ENCODE measurements around the gene ZSCAN25.
A peak's percentile ranks its signal among the peaks of the same experiment; 100 is the strongest.
"Not testable (repeated sequence)": the region's sequence is repeated elsewhere in the genome, so short reads cannot be mapped to it uniquely, and the experiment has no call there.

The ZSCAN25 gene

DNA sequence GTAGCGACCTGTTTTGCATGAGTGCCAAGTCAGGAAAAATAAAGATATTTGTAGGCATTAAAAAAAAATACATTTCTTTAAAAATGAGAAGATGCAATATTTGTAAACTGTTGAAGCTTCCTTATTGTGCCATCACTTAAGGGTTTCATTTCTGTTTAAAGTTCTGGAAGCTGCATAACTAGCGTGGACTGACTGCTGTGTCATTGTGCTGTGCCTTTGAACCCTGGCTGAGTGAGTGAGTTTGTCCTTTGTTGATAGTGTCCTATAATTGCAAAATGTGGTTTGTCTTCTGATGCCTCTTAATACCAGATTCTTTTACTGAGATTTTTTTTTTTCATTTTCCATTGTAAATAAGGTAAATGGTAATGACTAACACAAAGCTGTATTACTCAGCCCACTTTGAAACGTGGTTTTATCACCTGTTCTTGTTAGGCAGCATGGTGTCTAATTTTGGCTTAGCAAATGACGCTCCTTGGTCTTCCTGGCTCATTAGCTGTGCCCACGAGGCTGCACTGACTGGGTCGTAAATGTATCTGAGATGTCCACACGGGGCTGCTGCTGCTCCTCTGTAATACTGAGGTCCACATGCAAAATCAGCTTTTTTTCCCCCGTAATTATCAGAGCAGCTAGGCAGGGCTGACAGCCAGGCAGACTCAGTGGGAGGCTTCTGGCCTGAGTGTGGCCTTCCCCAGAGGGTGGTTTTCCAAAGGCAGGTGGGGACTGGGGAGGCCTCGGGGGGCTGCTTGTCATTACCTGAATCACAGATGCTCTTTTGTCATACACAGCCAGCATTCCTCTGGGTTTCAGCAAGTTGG is 14.8 kb downstream of the ZSCAN25 start:
- peak; percentile 18 for DNase-seq (ENCODE audit: low read depth)
- TF ChIP-seq, protein P1, sequence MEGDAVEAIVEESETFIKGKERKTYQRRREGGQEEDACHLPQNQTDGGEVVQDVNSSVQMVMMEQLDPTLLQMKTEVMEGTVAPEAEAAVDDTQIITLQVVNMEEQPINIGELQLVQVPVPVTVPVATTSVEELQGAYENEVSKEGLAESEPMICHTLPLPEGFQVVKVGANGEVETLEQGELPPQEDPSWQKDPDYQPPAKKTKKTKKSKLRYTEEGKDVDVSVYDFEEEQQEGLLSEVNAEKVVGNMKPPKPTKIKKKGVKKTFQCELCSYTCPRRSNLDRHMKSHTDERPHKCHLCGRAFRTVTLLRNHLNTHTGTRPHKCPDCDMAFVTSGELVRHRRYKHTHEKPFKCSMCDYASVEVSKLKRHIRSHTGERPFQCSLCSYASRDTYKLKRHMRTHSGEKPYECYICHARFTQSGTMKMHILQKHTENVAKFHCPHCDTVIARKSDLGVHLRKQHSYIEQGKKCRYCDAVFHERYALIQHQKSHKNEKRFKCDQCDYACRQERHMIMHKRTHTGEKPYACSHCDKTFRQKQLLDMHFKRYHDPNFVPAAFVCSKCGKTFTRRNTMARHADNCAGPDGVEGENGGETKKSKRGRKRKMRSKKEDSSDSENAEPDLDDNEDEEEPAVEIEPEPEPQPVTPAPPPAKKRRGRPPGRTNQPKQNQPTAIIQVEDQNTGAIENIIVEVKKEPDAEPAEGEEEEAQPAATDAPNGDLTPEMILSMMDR (IDR thresholded peaks at IDR 0.05; ENCODE audit: control insufficient read depth, extremely low read depth, insufficient read depth), result peak; percentile 82
- H3K4me3 ChIP-seq (ENCODE audit: low read depth, low read length), result no peak overlapping the region

GRCh38 chr7:99637414-99637813 is 20.7 kb downstream of the ZSCAN25 start:
- not testable (repeated sequence) for DNase-seq (ENCODE audit: low read depth)

GRCh38 chr7:99638731-99639130 is 22.0 kb downstream of the ZSCAN25 start:
- TF ChIP-seq, protein P1 (IDR thresholded peaks at IDR 0.05; ENCODE audit: control insufficient read depth, extremely low read depth, insufficient read depth), result no peak
- H3K4me3 ChIP-seq (ENCODE audit: low read depth, low read length), result no peak overlapping the region
- DNase-seq (ENCODE audit: low read depth), result no peak

More at GRCh38 chr7:99637414-99637813, 20.7 kb downstream of the ZSCAN25 start:
- not testable (repeated sequence) for H3K4me3 ChIP-seq (ENCODE audit: low read depth, low read length)

- TF ChIP-seq, protein P1 (IDR thresholded peaks at IDR 0.05; ENCODE audit: control insufficient read depth, extremely low read depth, insufficient read depth), result no peak
- DNase-seq (ENCODE audit: low read depth), result no peak
- H3K4me3 ChIP-seq (ENCODE audit: low read depth, low read length), result no peak overlapping the region
Observed at GRCh38 chr7:99639267-99639666, 22.5 kb downstream of the ZSCAN25 start.

DNA sequence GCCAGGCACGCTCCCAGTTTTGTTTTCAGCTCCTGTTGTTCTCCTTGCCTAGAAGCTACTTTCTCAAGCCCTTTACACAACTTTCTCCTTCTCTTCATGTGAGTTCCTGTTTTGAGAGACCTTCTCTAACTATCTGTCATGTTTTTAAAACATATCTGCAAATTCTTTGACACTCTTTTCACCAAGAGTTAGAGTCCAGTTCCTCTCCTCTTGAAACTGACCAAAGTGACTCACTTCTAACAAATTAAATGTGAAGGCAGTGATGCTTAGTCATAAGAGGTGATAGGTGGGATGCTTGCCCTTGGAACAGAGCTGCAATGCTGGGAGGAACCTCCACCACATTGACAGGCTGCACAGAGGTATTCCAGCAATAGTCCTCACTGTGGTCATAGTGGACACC is 25.3 kb downstream of the ZSCAN25 start:
- TF ChIP-seq, protein P1 (IDR thresholded peaks at IDR 0.05; ENCODE audit: control insufficient read depth, extremely low read depth, insufficient read depth), result no peak
- no peak for DNase-seq (ENCODE audit: low read depth)
- no peak overlapping the region for H3K4me3 ChIP-seq (ENCODE audit: low read depth, low read length)

DNA sequence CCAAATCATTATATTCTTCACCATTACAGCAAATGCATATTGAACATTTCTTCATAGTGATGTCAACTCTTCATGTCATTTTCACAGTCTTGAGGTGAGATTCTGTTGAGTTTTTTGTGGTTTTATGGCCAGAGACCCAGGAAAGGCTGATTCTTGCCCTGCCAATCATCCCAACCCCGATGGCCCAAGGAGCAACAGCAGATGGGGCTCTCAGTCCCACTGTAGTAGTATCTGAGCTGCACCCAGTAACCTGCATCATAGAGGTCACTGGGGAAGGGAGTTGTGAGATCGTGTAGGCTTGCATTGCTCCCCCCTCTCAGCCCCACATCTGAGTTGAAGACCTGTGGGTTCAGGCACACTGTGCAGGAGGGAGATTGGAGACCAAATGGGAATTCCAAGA is 26.7 kb downstream of the ZSCAN25 start:
- no peak overlapping the region for H3K4me3 ChIP-seq (ENCODE audit: low read depth, low read length)
- no peak for DNase-seq (ENCODE audit: low read depth)
- TF ChIP-seq, protein P1 (IDR thresholded peaks at IDR 0.05; ENCODE audit: control insufficient read depth, extremely low read depth, insufficient read depth), result no peak

DNA sequence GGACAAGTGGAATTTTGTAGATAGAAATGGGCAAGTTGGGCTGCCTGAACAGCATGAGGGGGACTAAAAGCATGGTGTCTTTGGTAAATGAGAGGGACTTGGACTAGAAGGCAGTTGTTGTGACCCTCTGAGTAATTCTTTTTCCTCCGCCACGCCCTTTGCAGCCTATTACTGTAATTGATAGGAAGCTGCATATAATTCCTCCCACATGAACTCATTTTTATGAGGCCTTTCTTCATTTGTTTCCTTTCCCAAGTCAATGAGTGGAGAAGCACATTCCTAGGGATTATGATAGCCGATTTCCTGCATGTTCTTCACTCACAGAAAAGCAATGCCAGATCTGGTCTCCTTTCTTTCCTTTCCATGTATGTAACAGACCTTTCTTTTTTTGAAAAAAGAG is 27.7 kb downstream of the ZSCAN25 start:
- DNase-seq (ENCODE audit: low read depth), result no peak
- no peak overlapping the region for H3K4me3 ChIP-seq (ENCODE audit: low read depth, low read length)
- TF ChIP-seq, protein P1 (IDR thresholded peaks at IDR 0.05; ENCODE audit: control insufficient read depth, extremely low read depth, insufficient read depth), result no peak

All from LNCaP clone FGC (cell line).